AG09309 (cell line): ENCODE measurements around the gene GTPBP6.

Source experiments
- DNase-seq: peaks from one replicate; pipeline ENCODE4 v3.0.0-alpha.2; 2010; ENCODE audit warnings: low read depth
- H3K4me3 ChIP-seq: 2 replicates; pipeline ENCODE4 v1.5.1; 2011; ENCODE audit warnings: mild to moderate bottlenecking, low read depth, low read length, moderate library complexity; ENCODE audit not compliant: control insufficient read depth
- CTCF ChIP-seq: IDR thresholded peaks from 2 replicates; pipeline ENCODE4 v1.5.1; 2011; ENCODE audit warnings: mild to moderate bottlenecking, low read depth, low read length, inconsistent platforms; ENCODE audit not compliant: insufficient read depth, control insufficient read depth; ENCODE audit errors: missing control alignments

Gene GTPBP6

GRCh38 chrX:338836-339400, 20.3 kb upstream of the GTPBP6 start:
- TF ChIP-seq CTCF: no peak
- DNase-seq: no peak
- no peak overlapping the region for H3K4me3 ChIP-seq

DNA sequence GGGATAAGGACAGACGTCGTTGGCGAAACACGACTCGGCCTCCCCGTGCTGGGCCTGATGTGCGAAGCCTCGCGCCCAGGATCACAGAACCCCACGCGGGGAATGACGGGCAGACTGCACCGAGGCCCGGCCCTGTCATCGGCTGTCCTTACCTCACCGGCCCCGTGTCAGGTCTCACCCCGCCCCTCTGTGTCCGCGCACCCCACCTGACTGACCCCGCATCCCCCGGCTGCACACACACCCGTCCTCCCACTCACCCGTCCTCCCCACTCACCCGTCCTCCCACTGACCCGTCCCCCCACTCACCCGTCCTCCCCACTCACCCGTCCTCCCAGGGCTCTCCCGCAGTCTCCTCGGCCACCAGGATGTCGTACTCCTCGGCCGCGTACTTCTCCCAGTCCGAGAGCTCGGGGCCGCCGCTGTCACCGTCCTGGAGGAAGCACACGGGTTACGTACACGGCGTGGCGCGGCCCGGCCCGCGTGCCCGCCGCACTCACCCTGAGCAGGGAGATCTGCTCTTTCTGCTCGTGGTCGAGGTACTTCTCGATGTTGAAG, 19.8 kb upstream of the GTPBP6 start:
- DNase-seq: no peak
- no peak for TF ChIP-seq CTCF
- no peak overlapping the region for H3K4me3 ChIP-seq

DNA sequence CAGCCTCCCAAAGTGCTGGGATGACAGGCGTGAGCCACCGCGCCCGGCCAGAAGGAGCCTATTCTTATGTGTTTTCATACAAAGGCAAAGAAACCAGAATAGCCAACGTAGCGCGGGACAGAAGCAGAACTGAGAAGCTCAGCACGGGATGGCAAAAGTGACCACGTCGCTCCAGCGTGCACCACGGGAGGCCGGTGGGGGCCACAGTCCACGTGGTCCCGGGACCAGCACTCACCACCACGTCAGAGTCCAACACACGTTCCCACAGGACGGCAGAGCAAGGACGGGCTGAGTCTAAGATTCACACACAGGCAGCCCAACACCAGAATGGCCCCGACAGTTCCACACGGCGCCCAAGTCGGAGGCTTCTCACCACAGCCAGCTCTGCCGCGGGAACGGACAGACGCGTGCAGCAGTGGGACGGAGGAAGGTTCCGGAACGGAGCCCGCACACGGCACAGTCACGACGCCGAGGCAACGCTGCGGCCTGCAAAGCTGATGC, 18.8 kb upstream of the GTPBP6 start:
- H3K4me3 ChIP-seq: no peak overlapping the region
- DNase-seq: no peak
- TF ChIP-seq CTCF: no peak

- DNase-seq: no peak
- no peak for TF ChIP-seq CTCF
- no peak overlapping the region for H3K4me3 ChIP-seq
These were observed 17.6 kb upstream of the GTPBP6 start for GRCh38 chrX:336227-336626.

DNA sequence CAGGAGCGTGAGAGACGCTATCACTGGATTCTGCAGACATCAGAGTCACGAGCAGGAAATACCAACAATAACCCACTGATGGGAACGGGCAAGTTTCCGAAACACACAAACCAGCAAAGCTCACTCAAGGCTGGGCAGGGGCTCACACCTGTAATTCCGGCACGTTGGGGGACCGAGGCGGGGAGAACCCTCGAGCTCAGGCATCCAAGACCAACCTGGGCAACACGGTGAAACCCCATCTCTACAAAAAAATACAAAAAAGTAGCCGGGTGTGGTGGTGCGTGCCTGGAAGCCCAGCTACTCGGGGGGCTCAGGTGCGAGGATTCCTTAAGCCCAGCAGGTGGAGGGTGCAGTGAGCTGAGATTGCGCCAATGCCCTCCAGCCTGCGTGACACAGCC, 17.2 kb upstream of the GTPBP6 start:
- DNase-seq: no peak
- no peak overlapping the region for H3K4me3 ChIP-seq
- no peak for TF ChIP-seq CTCF

DNA sequence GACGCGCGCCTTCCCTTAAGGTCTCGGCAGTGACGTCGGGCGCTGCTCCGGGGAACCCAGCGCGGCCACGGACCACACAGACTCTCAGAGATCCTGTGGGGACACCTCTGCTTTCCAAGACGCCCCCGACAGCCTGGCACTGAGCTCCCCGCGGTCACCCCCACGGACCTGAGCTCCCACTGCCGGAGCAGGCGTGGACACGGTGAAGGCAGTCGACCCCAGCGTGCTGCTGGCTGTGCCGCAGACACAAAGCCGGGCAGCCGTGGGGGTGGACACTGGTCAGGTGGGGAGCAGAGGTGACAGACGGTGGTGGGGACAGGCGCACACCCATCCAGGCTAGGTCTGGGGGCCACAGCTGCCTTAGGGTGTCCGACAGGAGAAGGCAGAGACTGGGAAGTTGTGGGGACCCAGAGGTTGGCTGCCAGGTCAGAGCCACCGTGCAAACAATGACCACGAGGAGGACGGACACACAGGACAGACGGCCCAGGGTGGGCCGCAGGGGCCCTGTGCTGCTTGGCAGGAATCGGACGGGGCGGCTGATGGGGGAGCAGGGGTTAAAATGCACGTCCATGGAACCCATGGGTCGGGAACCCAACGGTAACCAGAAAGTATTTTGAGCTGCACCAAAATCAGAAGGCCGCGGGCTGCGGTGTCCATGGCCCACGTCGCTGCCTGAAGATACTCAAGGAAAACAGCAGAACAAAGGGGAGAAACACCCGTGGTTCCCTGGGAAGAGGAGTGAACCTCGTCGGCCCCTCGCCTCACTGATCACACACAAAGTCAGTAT, 16.6 kb upstream of the GTPBP6 start:
- TF ChIP-seq CTCF: no peak
- H3K4me3 ChIP-seq: no peak overlapping the region
- DNase-seq: no peak
